ENCODE results near the gene TRAPPC12.
"Not testable (repeated sequence)": the region's sequence is repeated elsewhere in the genome, so short reads cannot be mapped to it uniquely, and the experiment has no call there.

TRAPPC12 gene

DNA sequence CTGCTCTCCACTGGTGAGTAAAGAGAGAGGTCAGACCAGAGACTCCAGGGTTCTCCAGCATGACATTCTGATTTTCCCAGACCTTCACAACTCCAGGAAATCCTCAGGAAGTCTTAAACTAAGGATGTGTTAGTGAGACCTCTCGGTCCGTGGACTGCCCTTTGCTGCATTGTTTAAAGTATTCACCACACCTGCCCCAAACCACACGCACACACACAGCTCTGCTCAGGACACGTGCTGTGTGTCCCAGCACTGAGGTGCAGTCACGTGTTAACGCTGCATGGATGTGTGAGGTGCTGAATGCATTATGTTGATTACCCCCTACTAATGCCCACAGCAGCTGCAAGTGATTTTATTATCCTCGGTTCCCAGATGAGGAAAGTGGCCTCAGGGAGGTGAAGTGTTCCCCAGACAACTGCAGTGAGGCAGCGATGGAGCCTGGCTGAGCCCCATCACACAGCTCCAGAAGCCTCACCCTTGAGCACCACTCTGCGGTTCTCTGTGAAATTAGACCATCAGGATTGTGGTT, 68.4 kb downstream of the TRAPPC12 start:
- peaks cover 76% of the 10 kb centered on the region for H3K36me3 Mint-ChIP-seq (ENCODE audit: low read depth)
- DNase-seq, result no peak
- no peak for TF ChIP-seq CTCF (IDR thresholded peaks at IDR 0.05)
- H3K9me3 Mint-ChIP-seq, result no peaks in the 10 kb centered on the region
- peak overlapping the region; percentile 2 for H3K27ac Mint-ChIP-seq
- H3K4me3 Mint-ChIP-seq, result no peak overlapping the region
- H3K27me3 Mint-ChIP-seq (ENCODE audit: low read depth, poor library complexity), result peaks cover 3% of the 10 kb centered on the region
- H3K4me1 Mint-ChIP-seq, result peaks cover 21% of the 10 kb centered on the region

GRCh38 chr2:3448441-3448911, 69.0 kb downstream of the TRAPPC12 start:
- not testable (repeated sequence) for H3K9me3 Mint-ChIP-seq; H3K27me3 Mint-ChIP-seq (ENCODE audit: low read depth, poor library complexity); DNase-seq; H3K4me3 Mint-ChIP-seq
- Mint-ChIP-seq H3K36me3 (ENCODE audit: low read depth) (peaks cover 76% of the 10 kb centered on the region), H3K4me1 (peaks cover 21% of the 10 kb centered on the region), H3K27ac (peak overlapping the region; percentile 92)

GRCh38 chr2:3449086-3449485, 69.6 kb downstream of the TRAPPC12 start:
- Mint-ChIP-seq H3K27ac (peak overlapping the region; percentile 85), H3K27me3 (ENCODE audit: low read depth, poor library complexity) (peaks cover 3% of the 10 kb centered on the region), H3K4me3 (no peak overlapping the region), H3K4me1 (peaks cover 21% of the 10 kb centered on the region), H3K9me3 (no peaks in the 10 kb centered on the region), H3K36me3 (ENCODE audit: low read depth) (peaks cover 74% of the 10 kb centered on the region)
- TF ChIP-seq CTCF (IDR thresholded peaks at IDR 0.05), result no peak
- DNase-seq, result no peak

- Mint-ChIP-seq H3K27ac (no peak overlapping the region), H3K27me3 (ENCODE audit: low read depth, poor library complexity) (peaks cover 3% of the 10 kb centered on the region), H3K4me1 (peaks cover 21% of the 10 kb centered on the region), H3K4me3 (no peak overlapping the region), H3K36me3 (ENCODE audit: low read depth) (peaks cover 71% of the 10 kb centered on the region), H3K9me3 (no peaks in the 10 kb centered on the region)
- DNase-seq, result no peak
- TF ChIP-seq CTCF (IDR thresholded peaks at IDR 0.05), result no peak
Observed at GRCh38 chr2:3449936-3450335, 70.4 kb downstream of the TRAPPC12 start.

- Mint-ChIP-seq H3K27ac (no peak overlapping the region), H3K4me1 (peaks cover 21% of the 10 kb centered on the region), H3K27me3 (ENCODE audit: low read depth, poor library complexity) (peaks cover 3% of the 10 kb centered on the region), H3K9me3 (no peaks in the 10 kb centered on the region), H3K36me3 (ENCODE audit: low read depth) (peaks cover 69% of the 10 kb centered on the region), H3K4me3 (no peak overlapping the region)
- TF ChIP-seq CTCF (IDR thresholded peaks at IDR 0.05), result no peak
- no peak for DNase-seq
Observed at GRCh38 chr2:3450385-3451010, 71.0 kb downstream of the TRAPPC12 start.

- H3K36me3 Mint-ChIP-seq (ENCODE audit: low read depth), result peaks cover 69% of the 10 kb centered on the region
- no peak for TF ChIP-seq CTCF (IDR thresholded peaks at IDR 0.05)
- peaks cover 21% of the 10 kb centered on the region for H3K4me1 Mint-ChIP-seq
- H3K9me3 Mint-ChIP-seq, result no peaks in the 10 kb centered on the region
- no peak overlapping the region for H3K4me3 Mint-ChIP-seq
- no peak for DNase-seq
- H3K27me3 Mint-ChIP-seq (ENCODE audit: low read depth, poor library complexity), result peaks cover 3% of the 10 kb centered on the region
- H3K27ac Mint-ChIP-seq, result no peak overlapping the region
Observed at GRCh38 chr2:3451169-3451568, 71.7 kb downstream of the TRAPPC12 start.
